Right lobe of liver (tissue), 4 donors: ENCODE results near the gene C1QTNF1.

Experiments used
- CTCF ChIP-seq, 4 donors: fragments of 200-600 bp in 3 of 4; fragments of 450-650 bp in 1 of 4; IDR thresholded peaks; one replicate each; pipeline versions ENCODE4 v1.5.1 to v1.8.0; 2016 to 2022; ENCODE audit warnings: antibody characterized with exemption in 4 of 4, mild to moderate bottlenecking in 2 of 4
- POLR2A ChIP-seq: fragments of 450-650 bp; IDR thresholded peaks from one replicate; pipeline ENCODE4 v1.6.1; 2017; ENCODE audit warnings: antibody characterized with exemption, mild to moderate bottlenecking
- donor health status: DM: no; HTN: no; CAD: no.
- donor health status: DM: no; HTN: no; CAD: no.
- donor health status: DM: no; HTN: yes; CAD: no.

GRCh38 chr17:79098282-79098867, 74.4 kb downstream of the C1QTNF1 start:
- TF ChIP-seq CTCF (IDR thresholded peaks at IDR 0.05) (no peak), POLR2A (no peak)
